Measurements from ENCODE around the gene CXCR2.
"Not testable (repeated sequence)": the region's sequence is repeated elsewhere in the genome, so short reads cannot be mapped to it uniquely, and the experiment has no call there.

CXCR2 gene

GRCh38 chr2:218130822-218131221, 5.0 kb downstream of the CXCR2 start:
- DNase-seq = no peak

- DNase-seq = no peak
Observed at GRCh38 chr2:218137514-218137913, 11.7 kb downstream of the CXCR2 start.

GRCh38 chr2:218138047-218138446, 12.2 kb downstream of the CXCR2 start:
- DNase-seq = no peak

GRCh38 chr2:218145124-218145523, 19.3 kb downstream of the CXCR2 start:
- DNase-seq = no peak

GRCh38 chr2:218146056-218146455, 20.2 kb downstream of the CXCR2 start:
- no peak for DNase-seq

- DNase-seq = no peak
Observed at GRCh38 chr2:218149098-218149497, 23.3 kb downstream of the CXCR2 start.

- no peak for DNase-seq
Observed at GRCh38 chr2:218149848-218150440, 24.1 kb downstream of the CXCR2 start.

GRCh38 chr2:218152172-218152571, 26.3 kb downstream of the CXCR2 start:
- DNase-seq = no peak

- DNase-seq = no peak
Observed at GRCh38 chr2:218152777-218153176, 26.9 kb downstream of the CXCR2 start.

GRCh38 chr2:218155953-218156479, 30.2 kb downstream of the CXCR2 start:
- DNase-seq = no peak

- DNase-seq = no peak
Observed at GRCh38 chr2:218161644-218162043, 35.8 kb downstream of the CXCR2 start.

- no peak for DNase-seq
Observed at GRCh38 chr2:218162814-218163213, 37.0 kb downstream of the CXCR2 start.

- DNase-seq = no peak
Observed at GRCh38 chr2:218166791-218167190, 41.0 kb downstream of the CXCR2 start, which contains the start of gene CXCR1. Gene CXCR1, minus strand, starts transcription at chr2:218166962. Its CDS starts 1,751 bp downstream, at chr2:218165211.

GRCh38 chr2:218168016-218168415, 42.2 kb downstream of the CXCR2 start:
- no peak for DNase-seq

- DNase-seq = peak; percentile 0
Observed at GRCh38 chr2:218168635-218169462, 43.0 kb downstream of the CXCR2 start.

- no peak for DNase-seq
Observed at GRCh38 chr2:218169757-218170546, 44.1 kb downstream of the CXCR2 start.

- DNase-seq = not testable (repeated sequence)
Observed at GRCh38 chr2:218171744-218172143, 45.9 kb downstream of the CXCR2 start.

GRCh38 chr2:218172845-218173244, 47.0 kb downstream of the CXCR2 start:
- DNase-seq = no peak

- DNase-seq = no peak
Observed at GRCh38 chr2:218179782-218180181, 54.0 kb downstream of the CXCR2 start.

GRCh38 chr2:218180467-218181114, 54.8 kb downstream of the CXCR2 start:
- DNase-seq = no peak

- DNase-seq = no peak
Observed at GRCh38 chr2:218184331-218184730, 58.5 kb downstream of the CXCR2 start.

GRCh38 chr2:218186355-218186766, 60.5 kb downstream of the CXCR2 start:
- DNase-seq = peak; percentile 41

All from NCI-H1105 (cell line).